Testis (tissue), 3 donors: Measurements from ENCODE around the gene FOXL2NB. TPM values are rescaled to one million over a fixed set of nuclear protein-coding genes. Genes with fewer than 3 reads are reported as not detected.

Experiments used
- DNase-seq: peaks from one replicate; pipeline ENCODE4 v3.0.0-alpha.2; 2019
- H3K27ac ChIP-seq, 2 donors: fragments of 200-600 bp; sonication (generic); one replicate each; pipeline ENCODE4 v1.5.1; 2019
- H3K27me3 ChIP-seq: fragments of 200-600 bp; sonication (generic); one replicate; pipeline ENCODE4 v1.5.1; 2019
- H3K36me3 ChIP-seq: fragments of 200-600 bp; sonication (generic); one replicate; pipeline ENCODE4 v1.5.1; 2017; ENCODE audit warnings: low read depth; ENCODE audit errors: missing control alignments
- H3K4me1 ChIP-seq: fragments of 200-600 bp; sonication (generic); one replicate; pipeline ENCODE4 v1.5.1; 2019
- H3K4me3 ChIP-seq, 2 donors: fragments of 200-600 bp; sonication (generic); one replicate each; pipeline ENCODE4 v1.5.1; 2017 to 2019
- H3K9me3 ChIP-seq: fragments of 200-600 bp; sonication (generic); one replicate; pipeline ENCODE4 v1.5.1; 2017
- POLR2A ChIP-seq: fragments of 450-650 bp; IDR thresholded peaks from one replicate; pipeline ENCODE4 v1.6.1; 2017; ENCODE audit warnings: antibody characterized with exemption, mild to moderate bottlenecking, moderate library complexity
- WGBS, 2 donors: methylation state at CpG; one replicate each; pipeline ENCODE4 v1.1.5; 2018; 5-methylcytosine and 5-hydroxymethylcytosine counted together
- intact Hi-C: fragments of 100-400 bp; cut with DNase I; formaldehyde crosslinking; loops from one replicate; pipeline ENCODE4 v1.15.1; 2023; ENCODE audit warnings: low total_unique reads
- polyA plus RNA-seq: library from polyadenylated mRNA; stranded (reverse); fragments of 350-450 nt; fragmentation: Illumina TruSeq; extraction: RNeasy Lipid Tissue Mini Kit (QIAGEN cat#74804); gene quantifications from one replicate; pipeline ENCODE4 v1.2.3, GENCODE V29; 2014; ENCODE audit warnings: low read depth, low replicate concordance; ENCODE audit not compliant: insufficient read depth
- total RNA-seq, 2 donors: library from RNA; depleted of rRNA; stranded (reverse); fragments of >200 nt; gene quantifications; one replicate each; pipeline ENCODE4 v1.2.3, GENCODE V29; 2016
- TF ChIP-seq, protein P1 (sequence below), 3 experiments: fragments of 450-650 bp in 2 of 3; fragments of 200-600 bp in 1 of 3; sonication (generic) in 1 of 3; IDR thresholded peaks; one replicate each; pipeline ENCODE4 v1.5.1; 2016 to 2019; ENCODE audit warnings: antibody characterized with exemption in 3 of 3, mild to moderate bottlenecking in 2 of 3, moderate library complexity in 1 of 3

Gene FOXL2NB
- total and polyA plus RNA-seq, 3 donors from 2014 or later, result 2.3 to 2.8 (median 2.7) TPM

DNA sequence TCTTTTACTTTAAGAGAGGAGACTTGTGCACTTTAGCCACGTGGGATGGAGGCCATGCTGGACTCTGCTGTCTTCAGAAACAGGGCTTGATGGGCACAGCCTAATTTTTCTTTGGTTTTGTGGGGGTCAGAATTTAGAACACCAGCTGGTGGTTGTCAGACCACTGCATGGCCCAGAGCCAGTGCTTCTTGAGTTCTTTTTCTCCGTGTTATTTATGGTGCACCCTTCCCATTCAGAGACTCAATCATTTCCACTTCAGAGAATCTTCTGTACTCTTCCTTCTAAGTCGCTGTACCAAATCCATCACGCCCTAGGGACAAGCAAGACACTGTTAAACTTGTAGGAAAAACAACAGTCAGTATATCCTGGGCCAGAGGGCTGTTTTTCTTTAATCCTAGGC lies 38.9 kb downstream of the FOXL2NB start:
- no peaks in the 10 kb centered on the region for H3K36me3 ChIP-seq
- H3K4me3 ChIP-seq, result no peak overlapping the region
- no peak overlapping the region for H3K27ac ChIP-seq
- H3K27me3 ChIP-seq, result no peaks in the 10 kb centered on the region
- no peak for TF ChIP-seq POLR2A
- DNase-seq, result no peak
- intact Hi-C loops, result no loop called here
- 50 to 59% methylated on average over 4 of the region's 4 CpGs for WGBS, 2 donors
- H3K9me3 ChIP-seq, result no peaks in the 10 kb centered on the region
- no peaks in the 10 kb centered on the region for H3K4me1 ChIP-seq

DNA sequence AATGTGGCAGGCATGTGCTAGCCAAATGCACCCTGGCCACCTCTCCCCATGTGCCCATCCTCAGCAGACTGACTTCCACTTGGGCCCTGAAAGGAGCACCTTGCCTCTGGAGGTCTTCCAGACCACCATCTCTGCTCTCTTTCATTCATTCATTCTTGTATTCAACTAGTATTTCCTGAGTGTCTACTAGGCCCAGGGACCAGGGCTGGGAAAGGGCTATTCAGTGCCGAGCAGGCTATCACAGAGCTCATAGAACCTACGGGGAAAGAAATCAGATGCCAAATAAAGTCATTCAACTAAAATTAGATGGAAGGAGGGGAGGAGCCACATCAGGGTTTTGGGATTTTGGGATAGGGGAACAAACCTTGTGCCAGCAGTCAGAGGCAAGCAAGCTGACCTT lies 40.2 kb downstream of the FOXL2NB start:
- Histone ChIP-seq H3K27me3 (no peaks in the 10 kb centered on the region), H3K9me3 (no peaks in the 10 kb centered on the region), H3K4me1 (no peaks in the 10 kb centered on the region), H3K36me3 (no peaks in the 10 kb centered on the region), H3K4me3 (no peak overlapping the region), H3K27ac (no peak overlapping the region)
- 78 to 91% methylated on average over 2 of the region's 2 CpGs for WGBS, 2 donors
- DNase-seq, result no peak
- TF ChIP-seq, protein P1, sequence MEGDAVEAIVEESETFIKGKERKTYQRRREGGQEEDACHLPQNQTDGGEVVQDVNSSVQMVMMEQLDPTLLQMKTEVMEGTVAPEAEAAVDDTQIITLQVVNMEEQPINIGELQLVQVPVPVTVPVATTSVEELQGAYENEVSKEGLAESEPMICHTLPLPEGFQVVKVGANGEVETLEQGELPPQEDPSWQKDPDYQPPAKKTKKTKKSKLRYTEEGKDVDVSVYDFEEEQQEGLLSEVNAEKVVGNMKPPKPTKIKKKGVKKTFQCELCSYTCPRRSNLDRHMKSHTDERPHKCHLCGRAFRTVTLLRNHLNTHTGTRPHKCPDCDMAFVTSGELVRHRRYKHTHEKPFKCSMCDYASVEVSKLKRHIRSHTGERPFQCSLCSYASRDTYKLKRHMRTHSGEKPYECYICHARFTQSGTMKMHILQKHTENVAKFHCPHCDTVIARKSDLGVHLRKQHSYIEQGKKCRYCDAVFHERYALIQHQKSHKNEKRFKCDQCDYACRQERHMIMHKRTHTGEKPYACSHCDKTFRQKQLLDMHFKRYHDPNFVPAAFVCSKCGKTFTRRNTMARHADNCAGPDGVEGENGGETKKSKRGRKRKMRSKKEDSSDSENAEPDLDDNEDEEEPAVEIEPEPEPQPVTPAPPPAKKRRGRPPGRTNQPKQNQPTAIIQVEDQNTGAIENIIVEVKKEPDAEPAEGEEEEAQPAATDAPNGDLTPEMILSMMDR (IDR thresholded peaks at IDR 0.05), result no peak
- TF ChIP-seq POLR2A, result no peak
- intact Hi-C loops, result no loop called here

DNA sequence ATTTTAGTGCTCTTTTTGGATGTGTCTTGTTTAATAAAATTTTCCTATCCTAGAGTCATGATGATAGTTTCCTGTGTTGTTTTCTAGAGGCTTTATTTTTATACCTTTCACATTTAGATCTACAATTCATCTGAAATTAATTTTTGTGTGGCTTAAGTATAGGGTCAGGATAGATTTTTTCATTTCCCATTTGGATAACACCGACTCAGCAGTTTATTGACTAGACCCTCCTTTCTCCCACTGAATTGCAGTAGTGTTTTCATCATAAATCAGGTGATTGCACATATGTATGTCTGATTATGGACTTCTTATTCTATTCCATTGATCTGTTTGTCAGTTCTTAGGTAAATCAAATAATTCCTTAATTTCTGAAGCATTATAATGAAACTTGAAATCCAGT lies 48.7 kb downstream of the FOXL2NB start:
- no peak overlapping the region for H3K27ac ChIP-seq
- no peaks in the 10 kb centered on the region for H3K27me3 ChIP-seq
- 74 to 84% methylated on average over 1 of the region's 1 CpG for WGBS, 2 donors
- no peaks in the 10 kb centered on the region for H3K36me3 ChIP-seq
- no peak for TF ChIP-seq POLR2A
- TF ChIP-seq, protein P1 (IDR thresholded peaks at IDR 0.05), result no peak
- H3K4me3 ChIP-seq, result no peak overlapping the region
- H3K4me1 ChIP-seq, result no peaks in the 10 kb centered on the region
- no peak for DNase-seq
- intact Hi-C loops, result no loop called here
- no peaks in the 10 kb centered on the region for H3K9me3 ChIP-seq

Other genes with a start within 250 kb of the FOXL2NB start
- 10 to 100 TPM; 25.9 to 27.7 TPM for gene PIK3CB, start 112.3 kb upstream of the FOXL2NB start, total RNA-seq
- 14.3 TPM for gene PIK3CB, start 112.3 kb upstream of the FOXL2NB start, polyA plus RNA-seq
- gene FOXL2, start 80 bp upstream of the FOXL2NB start, total RNA-seq, result 1 to 10 TPM; 1.9 to 2.6 TPM
- 1.3 TPM for gene FOXL2, start 80 bp upstream of the FOXL2NB start, polyA plus RNA-seq
- 10 to 100 TPM in 1 of 2 donors, 1 to 10 TPM in 1; 6.6 to 14.8 TPM for gene PRR23A, start 59.1 kb downstream of the FOXL2NB start, total RNA-seq
- gene PRR23A, start 59.1 kb downstream of the FOXL2NB start, polyA plus RNA-seq, result 2.8 TPM
- 1 to 10 TPM in 1 of 2 donors, under 1 TPM in 1; 0.93 to 3.7 TPM for gene PRR23B, start 73.7 kb downstream of the FOXL2NB start, total RNA-seq
- gene PRR23B, start 73.7 kb downstream of the FOXL2NB start, polyA plus RNA-seq, result 1.8 TPM
- gene PRR23C, start 97.7 kb downstream of the FOXL2NB start, total RNA-seq, result 1 to 10 TPM; 1.4 to 3.7 TPM
- gene PRR23C, start 97.7 kb downstream of the FOXL2NB start, polyA plus RNA-seq, result 1.3 TPM